HG03066 (cell line): Measurements from ENCODE around the gene SFMBT1.

Source experiments
- ATAC-seq: cut with Tn5 transposase; IDR thresholded peaks from one replicate; pipeline ENCODE4 v1.9.1; 2021; ENCODE audit warnings: low read depth; ENCODE audit not compliant: unreplicated experiment

SFMBT1 gene

DNA sequence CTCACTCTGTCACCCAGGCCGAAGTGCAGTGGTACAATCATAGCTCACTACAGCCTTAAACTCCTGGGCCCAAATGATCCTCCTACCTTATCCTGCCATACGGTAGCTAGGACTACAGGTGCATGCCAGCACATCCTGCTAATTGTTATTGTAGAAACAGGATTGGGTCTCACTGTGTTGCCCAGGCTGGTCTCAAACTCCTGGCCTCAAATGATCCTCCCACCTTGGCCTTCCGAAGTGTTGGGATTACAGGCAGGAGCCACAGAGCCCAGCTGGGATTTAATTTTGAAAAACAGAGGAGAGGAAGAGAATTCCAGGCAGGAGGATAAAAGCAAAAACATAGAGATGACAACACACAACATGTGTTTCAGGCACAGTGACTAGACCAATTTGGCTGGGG lies 40.5 kb downstream of the SFMBT1 start:
- ATAC-seq, result no peak

DNA sequence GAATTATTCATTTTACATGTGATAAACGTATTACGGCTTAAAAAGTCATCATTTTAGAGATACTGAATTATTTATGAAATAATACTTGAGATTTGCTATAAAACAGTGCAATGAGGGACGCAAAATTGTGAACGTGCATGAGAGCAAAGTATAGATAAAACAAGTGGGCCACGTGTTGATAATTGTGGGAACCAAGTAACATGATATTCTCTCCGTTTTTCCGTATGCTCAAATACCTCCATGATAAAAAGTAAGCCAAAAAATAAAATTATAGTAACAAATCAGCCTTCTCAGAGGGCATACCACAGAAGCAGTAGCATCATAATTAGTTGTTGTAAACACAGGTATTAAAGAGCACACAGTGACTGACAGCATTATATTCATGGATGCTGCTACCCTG lies 42.6 kb downstream of the SFMBT1 start:
- ATAC-seq, result no peak

DNA sequence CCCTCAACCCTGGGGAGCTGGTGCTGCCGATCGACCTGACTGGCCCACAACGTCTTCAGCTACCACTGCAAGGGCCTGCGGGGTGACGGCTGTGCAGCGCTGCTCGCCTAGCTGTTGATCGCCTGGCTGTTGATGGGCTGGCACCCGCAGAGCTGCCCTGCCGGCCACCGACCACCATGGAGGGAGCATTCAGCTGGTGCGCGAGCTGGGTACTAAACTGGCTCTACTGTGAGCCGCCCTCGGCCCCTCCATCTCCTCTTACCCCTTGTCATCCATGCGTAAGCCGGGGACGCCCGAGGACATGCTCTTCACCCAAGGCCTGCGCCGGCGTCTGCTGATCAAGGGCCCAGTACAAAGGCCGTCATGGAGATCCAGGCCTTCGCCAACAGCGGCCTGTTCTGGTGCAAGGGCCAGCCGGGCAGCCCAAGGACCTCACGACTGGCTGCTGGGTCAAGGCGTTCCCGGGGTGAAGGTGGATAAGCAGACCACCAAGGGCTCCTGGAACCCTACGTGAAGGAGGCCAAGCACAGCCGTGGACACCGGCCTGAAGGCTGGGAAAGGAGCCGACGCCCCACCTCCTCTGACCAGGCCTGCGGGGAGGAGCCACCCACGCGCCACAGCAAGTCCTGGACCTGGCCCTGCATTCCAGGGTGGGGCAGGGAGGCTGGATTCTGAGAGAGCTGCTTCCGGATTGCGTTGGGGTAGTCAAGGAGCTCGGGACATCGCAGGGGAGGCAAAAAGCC lies 46.9 kb downstream of the SFMBT1 start:
- no peak for ATAC-seq

DNA sequence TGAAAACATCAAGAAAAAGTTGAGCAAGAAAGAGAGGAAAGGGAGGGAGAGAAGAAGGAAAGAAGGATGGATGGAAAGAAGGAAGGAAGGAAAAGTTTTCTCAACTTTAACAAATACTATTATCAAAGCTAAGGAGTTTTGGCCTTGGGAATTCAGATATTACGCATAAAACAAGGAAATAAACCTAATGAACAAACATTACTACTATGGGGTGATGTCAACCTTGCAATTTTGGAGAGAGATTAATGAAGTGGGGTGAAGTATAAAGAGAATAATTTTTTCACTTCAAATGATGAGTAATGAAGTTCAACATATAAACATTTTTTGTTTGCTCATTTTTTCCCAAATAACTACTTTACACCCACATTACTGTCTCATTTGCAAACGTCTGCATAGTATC lies 55.2 kb downstream of the SFMBT1 start:
- ATAC-seq, result no peak

DNA sequence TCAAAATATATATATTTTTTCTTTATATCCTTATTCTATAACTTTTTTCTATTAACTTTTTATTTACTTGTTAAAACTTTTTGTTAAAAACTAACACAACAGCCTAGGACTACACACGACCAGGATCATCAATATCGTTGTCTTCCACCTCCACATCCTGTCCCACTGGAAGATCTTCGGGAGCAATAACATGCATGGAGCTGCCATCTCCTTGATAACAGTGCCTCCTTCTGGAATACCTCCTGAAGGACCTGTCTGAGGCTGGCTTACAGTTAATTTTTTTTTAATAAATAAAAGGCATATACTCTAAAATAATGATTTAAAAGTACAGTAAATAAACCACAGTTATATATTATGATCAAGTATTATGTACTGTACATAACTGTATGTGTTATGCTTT lies 58.9 kb downstream of the SFMBT1 start:
- ATAC-seq, result no peak

DNA sequence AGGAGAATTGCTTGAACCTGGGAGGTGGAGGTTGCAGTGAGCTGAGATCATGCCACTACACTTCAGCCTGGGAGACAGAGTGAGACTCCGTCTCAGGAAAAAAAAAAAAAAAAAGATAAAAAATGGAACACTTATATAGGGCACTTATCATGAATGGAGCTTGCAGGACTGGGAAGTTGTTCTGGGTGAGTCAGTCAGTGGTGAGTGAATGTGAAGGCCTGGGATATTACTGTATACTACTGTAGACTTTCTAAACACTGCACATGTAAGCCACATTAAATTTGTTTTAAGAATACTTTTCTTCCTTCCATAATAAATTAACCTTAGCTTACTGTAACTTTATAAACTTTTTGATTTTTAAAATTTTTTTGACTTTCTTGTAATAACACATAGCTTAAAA lies 59.8 kb downstream of the SFMBT1 start:
- no peak for ATAC-seq

DNA sequence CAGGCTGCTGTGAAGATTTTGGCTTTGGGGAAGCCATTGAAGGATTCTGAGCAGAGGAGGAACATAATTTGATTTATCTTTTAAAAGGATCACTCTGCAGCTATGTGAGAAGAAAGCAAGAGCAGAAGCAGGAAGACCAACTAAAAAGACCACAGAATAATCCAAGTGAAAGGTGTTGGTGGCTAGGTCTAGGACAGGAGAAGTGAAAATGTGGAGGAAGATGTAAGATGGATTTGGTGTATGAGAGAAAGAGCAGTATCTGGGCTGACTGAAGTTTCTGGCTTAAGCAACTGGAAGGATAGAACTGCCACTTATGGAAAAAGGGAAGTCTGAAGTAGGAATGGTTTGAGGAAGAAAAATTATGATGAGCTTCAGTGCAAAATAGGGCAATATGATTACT lies 62.0 kb downstream of the SFMBT1 start:
- ATAC-seq, result no peak

DNA sequence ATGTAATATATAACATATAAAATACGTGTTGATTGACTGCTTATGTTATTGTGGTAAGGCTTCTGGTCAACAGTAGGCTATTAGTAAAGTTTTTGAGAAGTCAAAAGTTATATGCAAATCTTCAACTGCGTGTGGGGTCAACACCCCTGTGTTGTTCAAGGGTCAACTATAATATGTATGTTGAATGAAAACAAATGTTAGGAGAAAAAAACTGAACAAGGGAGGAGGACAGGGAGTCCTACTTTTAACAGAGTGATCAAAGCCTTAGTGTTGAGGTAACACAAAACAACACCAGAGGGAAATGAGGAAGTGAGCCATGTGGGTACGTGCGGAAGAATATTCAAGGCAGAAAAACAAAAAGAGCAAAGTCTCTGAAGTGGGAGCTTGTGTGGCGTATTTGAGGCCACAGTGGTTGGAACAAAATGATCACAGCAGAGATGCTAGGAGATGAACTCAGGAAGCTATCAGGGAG lies 62.5 kb downstream of the SFMBT1 start:
- ATAC-seq, result peak; percentile 94

DNA sequence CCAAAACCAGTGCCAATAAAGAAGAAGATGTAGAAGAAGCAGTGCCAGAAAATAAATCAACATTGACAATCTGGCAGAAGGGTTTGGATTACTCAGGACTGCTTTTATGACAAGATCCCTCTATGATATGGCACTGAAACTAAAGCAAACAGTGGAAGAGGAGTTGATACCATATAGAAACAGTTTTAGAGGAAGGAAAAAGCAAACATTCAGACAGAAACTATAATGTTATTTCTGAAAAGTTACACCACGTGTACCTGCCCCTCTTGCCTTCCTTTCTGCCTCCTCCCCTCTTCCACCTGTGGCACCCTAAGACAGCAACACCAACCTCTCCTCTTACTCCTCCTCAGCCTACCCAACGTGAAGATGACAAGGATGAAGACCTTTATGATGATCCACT lies 63.0 kb downstream of the SFMBT1 start:
- ATAC-seq, result peak; percentile 33

DNA sequence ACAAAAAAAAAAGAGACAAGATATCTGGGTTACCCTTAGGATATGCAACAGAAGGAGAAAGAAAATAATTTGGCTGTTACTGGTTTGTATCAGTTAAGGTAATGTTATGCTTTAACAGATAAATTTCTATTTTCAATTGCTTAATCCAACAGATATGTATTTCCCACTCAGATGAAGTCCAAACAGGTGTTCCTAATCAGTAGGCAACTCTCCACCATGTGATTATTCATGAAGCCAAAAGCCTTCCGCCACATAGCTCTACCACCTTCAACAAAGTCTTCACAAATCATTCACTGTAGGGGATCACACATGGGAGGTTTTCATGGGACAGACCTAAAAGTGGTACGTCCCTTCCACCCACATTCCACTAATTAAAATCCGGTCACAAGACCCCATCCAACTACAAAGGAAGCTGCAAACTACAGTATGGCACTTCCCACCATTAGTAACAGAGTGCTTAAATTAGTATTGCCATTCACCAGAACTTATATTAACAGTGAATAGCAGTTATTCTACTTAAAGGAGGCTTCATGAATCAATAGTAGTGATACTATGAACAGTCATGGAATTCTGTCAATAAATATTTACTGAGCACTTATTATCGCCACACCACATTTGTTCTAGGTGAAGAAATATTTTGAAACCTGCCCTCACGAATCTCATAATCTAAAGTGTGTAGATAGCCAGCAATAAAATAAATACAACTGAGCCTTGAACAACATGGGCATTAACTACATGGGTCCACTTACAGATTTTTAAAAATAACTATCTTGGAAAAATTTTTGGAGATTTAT lies 66.5 kb downstream of the SFMBT1 start:
- ATAC-seq, result no peak

DNA sequence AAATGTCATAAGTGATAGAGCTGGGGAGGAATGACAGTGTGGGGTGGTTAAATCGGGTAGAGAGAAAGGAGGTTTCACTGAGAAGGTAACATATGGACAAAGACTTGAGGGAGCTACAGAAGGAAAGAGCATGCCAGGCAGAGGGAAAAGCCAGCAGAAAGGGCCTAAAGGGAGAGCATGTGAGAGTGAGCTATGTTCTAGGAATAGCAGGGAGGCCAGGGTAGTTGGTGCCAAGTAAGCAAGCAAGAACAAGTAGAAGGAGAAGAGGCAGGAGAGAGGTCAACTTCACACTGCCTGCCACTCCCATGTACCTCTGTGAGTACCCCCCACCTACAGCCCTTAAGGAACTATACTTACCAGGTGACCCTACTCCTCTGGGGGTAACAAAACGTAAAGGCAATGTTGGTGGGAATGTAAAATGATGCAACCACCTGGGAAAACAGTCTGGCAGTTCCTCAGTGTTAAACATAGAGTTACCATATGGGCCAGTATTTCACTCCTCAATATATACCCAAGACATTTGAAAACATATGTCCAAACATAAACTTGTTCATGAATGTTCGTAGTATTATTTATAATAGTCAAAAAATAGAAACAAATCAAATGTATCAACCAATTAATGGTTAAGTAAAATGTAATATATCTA lies 67.6 kb downstream of the SFMBT1 start:
- ATAC-seq, result no peak

DNA sequence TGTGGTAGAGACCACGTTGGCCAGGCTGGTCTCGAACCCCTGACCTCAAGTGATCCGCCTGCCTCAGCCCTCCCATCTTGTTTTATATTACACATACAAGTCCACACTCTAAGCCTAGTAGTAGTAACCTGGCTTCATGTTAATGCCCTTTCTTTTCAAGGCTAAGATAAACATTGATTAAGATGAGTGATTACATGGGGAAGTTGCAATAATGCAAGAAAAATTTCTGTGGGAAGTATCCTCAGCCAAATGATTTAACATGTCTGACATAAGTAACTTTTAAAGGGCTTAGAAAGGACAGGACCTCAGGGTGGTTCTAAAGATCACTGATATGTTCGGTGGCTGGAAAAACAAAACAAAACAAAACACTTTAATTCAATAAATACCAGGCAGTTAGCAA lies 72.1 kb downstream of the SFMBT1 start:
- ATAC-seq, result no peak

DNA sequence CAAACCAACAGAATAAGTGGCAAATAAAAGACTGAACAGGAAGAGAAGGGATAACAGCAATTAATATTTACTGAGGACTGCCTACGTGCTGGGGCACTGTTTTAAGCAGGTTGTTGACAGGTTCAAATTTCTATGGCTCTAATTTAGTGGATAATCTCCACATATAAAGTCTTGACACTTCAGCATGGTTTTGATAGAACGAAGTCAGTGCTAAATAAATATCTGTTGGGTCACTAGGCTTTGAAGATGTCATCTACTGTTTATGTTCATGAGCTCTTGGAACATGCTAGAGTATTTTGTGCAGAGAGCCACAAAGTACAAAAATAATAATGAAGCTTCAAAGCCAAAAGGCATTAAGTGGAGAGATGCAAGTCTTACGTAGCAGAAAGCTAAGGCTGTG lies 74.0 kb downstream of the SFMBT1 start:
- no peak for ATAC-seq

DNA sequence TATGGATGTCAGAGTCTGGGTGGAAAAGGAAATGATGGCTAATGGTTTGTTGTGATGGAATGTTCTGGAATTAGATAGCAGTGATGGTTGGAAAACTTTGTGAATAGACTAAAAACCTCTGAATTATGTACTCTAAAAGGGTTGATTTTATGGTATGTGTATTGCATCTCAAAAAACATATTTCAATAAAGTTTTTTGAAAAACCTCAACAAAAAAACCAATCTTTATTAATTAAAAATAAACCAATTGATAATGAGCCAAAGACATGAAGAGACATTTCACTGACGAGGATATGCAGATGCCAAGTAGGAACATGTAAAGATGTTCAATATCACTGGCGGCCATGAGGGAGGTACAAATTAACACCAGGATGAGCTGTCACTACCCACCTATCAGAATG lies 78.5 kb downstream of the SFMBT1 start:
- ATAC-seq, result no peak

DNA sequence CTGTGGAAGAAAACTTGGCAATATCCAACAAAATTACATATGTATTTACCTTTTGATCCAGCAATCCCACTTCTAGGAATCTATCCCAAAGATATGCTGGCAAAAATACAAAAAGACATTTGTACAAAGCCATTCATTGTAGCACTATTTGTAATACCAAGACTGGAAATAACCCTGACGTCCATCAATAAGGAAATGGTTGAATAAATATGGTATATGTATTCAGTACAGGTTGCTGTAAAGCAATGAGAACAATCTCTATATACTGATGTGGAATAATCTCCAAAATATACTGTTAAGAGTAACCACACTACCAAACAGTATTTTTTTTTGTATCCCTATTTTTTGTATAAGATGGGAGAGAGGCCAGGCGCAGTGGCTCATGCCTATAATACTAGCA lies 83.7 kb downstream of the SFMBT1 start:
- no peak for ATAC-seq

DNA sequence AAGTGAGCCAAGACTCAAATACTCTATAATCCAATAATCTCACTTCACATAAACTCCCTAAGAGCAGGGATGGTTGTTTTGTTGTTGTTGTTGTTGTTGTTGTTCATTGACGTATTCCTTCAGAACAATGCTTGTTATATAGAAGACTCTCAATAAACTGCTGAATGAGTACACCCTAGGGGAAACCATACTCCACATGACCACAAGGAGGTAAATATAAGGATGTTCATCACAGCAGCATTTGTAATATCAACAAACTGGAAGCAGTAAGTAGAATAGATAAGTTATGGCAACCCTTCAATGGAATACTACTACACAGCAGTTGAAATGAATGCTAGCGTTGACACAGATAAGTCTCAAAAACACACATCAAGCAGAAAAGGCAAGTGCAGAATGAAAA lies 86.1 kb downstream of the SFMBT1 start:
- ATAC-seq, result no peak

DNA sequence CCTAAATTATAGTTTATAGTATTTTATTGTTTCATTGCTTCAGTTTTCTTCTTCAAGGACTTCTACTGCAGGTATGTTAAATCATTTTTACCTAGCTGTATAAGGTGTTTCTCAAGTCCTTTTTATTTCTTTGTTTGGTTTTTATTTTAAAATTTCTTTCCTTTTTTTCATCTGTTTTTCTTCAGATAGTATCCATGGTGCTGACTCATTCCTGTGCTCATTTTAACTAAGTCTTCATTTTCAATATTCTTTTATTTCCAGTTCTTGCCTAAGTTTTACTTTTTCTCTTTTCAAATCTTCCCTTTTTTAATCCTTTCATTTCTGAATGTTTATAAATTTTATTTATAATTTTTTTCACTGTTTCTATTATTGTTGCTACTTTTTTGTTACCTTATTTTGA lies 106.3 kb downstream of the SFMBT1 start:
- no peak for ATAC-seq

DNA sequence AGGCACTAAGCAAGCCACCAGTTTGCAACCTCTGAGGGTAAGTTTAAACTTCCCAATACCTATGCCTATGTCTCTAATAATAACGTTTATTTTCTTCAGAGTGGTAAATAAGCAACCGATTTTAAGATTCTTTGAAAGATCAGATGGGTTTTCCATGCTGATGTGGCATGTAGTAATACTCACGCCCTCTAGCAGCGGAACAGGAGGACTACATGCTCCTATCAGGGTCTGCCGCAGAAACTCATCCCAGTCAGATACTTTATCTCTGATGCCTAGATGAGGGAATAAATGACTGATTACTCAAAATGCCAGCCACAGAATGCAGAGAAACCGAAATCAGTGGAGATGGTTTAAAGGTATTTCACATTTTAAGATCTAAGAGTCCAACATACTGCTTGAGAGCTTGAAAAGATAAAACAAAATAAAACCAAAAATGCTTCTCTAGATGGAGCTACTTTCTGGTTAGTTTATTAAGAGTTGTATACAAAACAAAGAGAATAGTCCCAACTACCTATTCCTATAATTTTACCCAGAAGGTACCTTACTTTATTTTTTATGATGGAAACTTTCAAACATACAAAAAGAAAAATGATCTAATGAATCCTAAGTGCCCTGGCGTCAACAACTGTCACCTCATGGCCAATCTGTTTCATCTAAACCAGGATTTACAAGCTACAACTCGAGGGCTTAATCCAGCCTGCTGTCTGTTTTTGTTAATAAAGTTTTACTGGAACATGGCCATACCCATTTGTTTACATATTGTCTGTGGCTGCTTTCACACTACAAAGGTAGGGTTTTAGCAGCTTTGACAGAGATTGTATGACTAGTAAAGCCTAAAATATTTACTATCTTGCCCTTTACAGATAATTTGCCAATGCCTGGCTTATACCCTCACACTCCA lies 111.0 kb downstream of the SFMBT1 start:
- peak; percentile 52 for ATAC-seq

DNA sequence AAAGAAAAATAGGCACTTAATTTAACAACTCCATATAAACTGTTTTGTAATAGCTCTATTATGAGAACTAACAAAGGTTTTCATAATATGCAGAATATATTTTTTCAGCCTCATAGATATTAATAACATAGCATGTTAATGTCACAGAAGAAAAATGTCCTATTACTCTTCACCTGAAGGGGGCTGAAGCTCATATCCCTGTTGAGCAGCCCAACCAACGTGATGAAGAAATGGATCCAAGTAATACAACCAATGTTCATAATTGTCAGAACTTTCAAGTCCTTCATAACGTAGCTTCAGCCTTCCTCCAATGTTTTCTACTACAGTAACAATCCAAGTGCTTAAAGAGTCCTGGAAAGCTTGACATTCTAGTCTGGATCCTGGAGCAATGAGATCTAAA lies 114.0 kb downstream of the SFMBT1 start:
- ATAC-seq, result no peak

DNA sequence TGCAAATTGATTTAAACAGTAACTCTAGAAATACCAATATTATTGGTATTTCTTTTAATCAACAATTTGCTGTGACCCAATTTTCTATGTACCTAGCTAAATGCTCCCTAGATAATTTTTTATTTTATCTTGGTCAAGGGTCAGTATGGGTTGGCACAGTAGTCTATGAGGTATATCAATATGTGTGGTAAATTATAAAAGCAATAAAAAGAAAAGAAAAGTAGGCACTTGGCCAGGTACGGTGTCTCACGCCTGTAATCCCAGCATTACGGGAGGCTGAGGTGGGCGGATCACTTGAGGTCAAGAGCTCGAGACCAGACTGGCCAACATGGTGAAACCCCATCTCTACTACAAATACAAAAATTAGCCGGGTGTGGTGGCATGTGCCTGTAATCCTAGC lies 114.5 kb downstream of the SFMBT1 start:
- no peak for ATAC-seq

DNA sequence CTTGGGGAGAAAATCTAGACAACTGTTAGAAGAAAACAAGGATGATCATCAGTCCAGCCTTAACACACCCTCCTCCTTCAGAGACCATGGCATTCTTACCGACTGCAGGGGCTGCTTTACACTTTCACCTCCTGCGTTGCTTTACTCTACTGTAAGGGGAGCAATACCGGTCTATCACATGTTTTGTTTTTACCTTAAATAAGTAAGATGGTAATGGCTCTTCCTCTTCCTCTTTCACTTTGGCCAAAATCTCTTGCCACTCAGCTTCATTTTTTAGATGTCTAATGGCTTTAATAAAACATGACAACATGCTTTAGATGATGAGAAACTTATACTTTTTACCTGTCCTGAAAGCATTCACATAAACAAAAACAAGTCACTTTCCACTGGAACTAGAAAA lies 115.1 kb downstream of the SFMBT1 start:
- no peak for ATAC-seq
